Ectodermal cell (in vitro differentiated cells): ENCODE data around the gene CFAP100.

Experiments
- H3K27ac ChIP-seq: 2 replicates; pipeline ENCODE4 v1.7.0; 2013; ENCODE audit warnings: mild to moderate bottlenecking, low read depth, low read length; ENCODE audit not compliant: insufficient read depth, poor library complexity, severe bottlenecking
- H3K27me3 ChIP-seq: 2 replicates; pipeline ENCODE4 v1.7.0; 2013; ENCODE audit warnings: mild to moderate bottlenecking, low read length; ENCODE audit not compliant: insufficient read depth, control insufficient read depth, poor library complexity, severe bottlenecking
- H3K36me3 ChIP-seq: one replicate; pipeline ENCODE4 v1.7.0; 2013; ENCODE audit warnings: low read length; ENCODE audit not compliant: control insufficient read depth, insufficient read depth
- H3K4me1 ChIP-seq: one replicate; pipeline ENCODE4 v1.7.0; 2013; ENCODE audit warnings: low read length; ENCODE audit not compliant: control insufficient read depth, insufficient read depth
- H3K4me3 ChIP-seq: 2 replicates; pipeline ENCODE4 v1.7.0; 2013; ENCODE audit warnings: low read depth, low read length, control low read depth; ENCODE audit not compliant: insufficient read depth
- H3K9me3 ChIP-seq: 2 replicates; pipeline ENCODE4 v1.7.0; 2013; ENCODE audit warnings: mild to moderate bottlenecking, low read length, moderate library complexity; ENCODE audit not compliant: control insufficient read depth
- WGBS, 2 experiments: methylation state at CpG; one replicate each; pipeline ENCODE4 v1.1.7; 2013; ENCODE audit warnings: missing lambda C conversion rate in 2 of 2; 5-methylcytosine and 5-hydroxymethylcytosine counted together

The CFAP100 gene

DNA sequence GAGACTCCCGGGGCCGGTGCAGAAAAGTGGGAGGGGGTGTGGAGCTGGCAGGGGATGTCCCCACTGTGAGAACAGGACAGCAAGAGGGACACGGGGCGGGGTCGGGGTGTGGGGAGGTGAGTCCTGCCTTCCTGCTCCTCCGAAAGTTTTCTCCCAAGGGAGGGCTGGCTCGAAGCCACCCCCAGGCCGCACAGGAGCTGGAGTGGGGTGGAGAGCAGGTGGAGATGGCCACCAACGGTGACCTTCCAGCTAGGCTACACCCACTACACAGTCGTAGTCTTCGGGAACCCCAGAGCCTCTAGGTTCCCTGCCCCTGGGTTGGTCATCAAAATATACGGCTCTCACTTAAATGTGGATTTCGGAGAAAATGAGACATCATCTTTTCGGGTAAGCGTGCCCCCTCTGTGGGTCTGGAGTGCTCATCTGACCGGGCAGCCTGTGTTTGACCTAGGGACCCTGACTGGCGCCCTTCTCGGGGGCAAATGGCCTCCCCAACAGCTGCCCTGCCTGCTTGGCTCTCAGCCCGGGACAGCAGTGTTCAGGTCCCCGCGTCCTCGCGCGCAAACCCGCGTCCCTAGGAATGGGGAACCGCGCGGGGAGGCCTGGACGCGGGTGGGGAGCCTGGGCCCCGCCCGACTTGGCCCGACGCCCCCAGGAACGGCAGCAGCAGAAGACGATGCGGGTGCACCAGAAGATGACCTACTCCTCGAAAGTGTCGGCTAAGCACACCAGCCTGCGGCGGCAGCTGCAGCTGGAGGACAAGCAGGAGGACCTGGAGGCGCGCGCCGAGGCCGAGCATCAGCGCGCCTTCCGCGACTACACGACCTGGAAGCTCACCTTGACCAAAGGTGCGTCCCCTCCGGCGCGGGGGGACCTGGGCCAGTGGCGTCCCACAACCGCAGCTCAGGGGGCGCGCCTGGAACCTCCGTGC, 21.2 kb downstream of the CFAP100 start:
- H3K27ac ChIP-seq = no peak overlapping the region
- no peak overlapping the region for H3K4me3 ChIP-seq
- no peaks in the 10 kb centered on the region for H3K36me3 ChIP-seq
- H3K9me3 ChIP-seq = no peaks in the 10 kb centered on the region
- no peaks in the 10 kb centered on the region for H3K4me1 ChIP-seq
- WGBS, 2 experiments = 94% methylated on average over 61 of the region's 61 CpGs
- H3K27me3 ChIP-seq = no peaks in the 10 kb centered on the region

DNA sequence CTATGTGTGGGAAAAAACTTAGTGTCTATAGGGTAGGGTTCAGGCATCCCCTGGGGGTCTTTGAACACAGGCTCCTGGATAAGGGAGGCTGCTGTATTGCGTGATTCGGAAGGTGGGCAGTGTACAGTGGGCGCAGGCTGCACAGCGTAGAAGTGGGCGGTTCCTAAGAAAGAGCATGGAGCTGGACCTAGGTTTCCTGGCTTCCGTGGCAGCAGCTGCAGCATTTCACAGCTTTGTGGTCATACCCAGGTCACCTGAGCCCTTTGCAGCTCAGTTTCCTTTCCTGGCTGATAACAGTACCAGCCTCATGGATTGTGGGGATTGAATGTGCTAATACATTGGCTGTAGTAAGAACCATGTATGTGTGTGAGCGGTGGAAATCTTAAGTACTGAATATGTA, 22.2 kb downstream of the CFAP100 start:
- no peak overlapping the region for H3K27ac ChIP-seq
- H3K27me3 ChIP-seq = no peaks in the 10 kb centered on the region
- 95 to 97% methylated on average over 6 to 7 of the region's 7 CpGs for WGBS, 2 experiments
- no peak overlapping the region for H3K4me3 ChIP-seq
- H3K4me1 ChIP-seq = no peaks in the 10 kb centered on the region
- H3K36me3 ChIP-seq = no peaks in the 10 kb centered on the region
- no peaks in the 10 kb centered on the region for H3K9me3 ChIP-seq

DNA sequence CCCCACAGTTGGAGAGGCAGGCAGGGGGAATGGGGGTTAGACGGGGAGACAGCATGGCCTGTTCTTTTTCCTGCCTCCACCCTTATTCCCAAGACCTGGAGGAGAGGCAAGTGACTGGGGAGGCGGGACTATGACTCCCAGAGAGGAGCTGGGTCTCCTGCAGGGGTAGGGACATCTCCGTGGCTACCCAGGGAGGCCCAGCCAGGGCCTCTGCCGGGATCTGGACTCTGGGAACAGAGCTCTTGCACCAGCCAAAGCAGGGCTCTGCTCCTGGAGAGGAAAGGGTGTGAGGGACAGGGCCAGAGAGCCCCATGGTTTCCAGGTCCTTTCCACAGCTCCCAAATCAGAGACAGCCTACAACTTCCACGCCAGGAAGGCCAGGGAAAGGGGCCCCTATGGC, 22.8 kb downstream of the CFAP100 start:
- no peak overlapping the region for H3K27ac ChIP-seq
- no peaks in the 10 kb centered on the region for H3K27me3 ChIP-seq
- no peak overlapping the region for H3K4me3 ChIP-seq
- H3K4me1 ChIP-seq = no peaks in the 10 kb centered on the region
- H3K9me3 ChIP-seq = no peaks in the 10 kb centered on the region
- WGBS, 2 experiments = 85 to 87% methylated on average over 5 of the region's 5 CpGs
- no peaks in the 10 kb centered on the region for H3K36me3 ChIP-seq

DNA sequence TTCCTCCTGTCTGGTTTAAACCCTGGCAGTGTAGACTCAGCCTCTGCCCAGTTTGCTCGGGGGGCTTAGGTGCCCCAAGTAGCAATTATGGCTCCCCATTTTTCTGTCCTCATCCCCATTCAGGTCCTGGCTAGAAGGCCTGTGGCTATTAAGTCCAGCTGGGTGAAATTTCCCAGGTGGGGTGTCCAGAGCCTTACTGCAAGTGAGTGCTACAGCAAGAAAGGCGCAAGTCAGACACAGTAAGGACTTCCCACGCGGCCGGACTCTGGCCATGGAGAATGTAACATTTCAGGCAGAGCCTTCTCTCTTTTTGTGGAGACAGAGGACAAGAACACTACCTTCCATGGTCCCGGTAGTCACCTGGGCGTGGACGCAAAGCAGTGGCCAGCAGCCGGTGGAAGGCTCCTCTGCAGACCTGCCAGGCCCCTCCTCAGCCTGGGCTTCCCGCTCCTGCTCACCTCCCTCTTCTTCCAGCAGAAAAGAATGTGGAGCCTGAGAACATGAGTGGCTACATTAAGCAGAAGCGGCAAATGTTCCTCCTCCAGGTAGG, 23.3 kb downstream of the CFAP100 start:
- Histone ChIP-seq H3K4me1 (no peaks in the 10 kb centered on the region), H3K4me3 (no peak overlapping the region), H3K27me3 (no peaks in the 10 kb centered on the region), H3K9me3 (no peaks in the 10 kb centered on the region), H3K36me3 (no peaks in the 10 kb centered on the region), H3K27ac (no peak overlapping the region)
- WGBS, 2 experiments = 87 to 88% methylated on average over 11 of the region's 11 CpGs

DNA sequence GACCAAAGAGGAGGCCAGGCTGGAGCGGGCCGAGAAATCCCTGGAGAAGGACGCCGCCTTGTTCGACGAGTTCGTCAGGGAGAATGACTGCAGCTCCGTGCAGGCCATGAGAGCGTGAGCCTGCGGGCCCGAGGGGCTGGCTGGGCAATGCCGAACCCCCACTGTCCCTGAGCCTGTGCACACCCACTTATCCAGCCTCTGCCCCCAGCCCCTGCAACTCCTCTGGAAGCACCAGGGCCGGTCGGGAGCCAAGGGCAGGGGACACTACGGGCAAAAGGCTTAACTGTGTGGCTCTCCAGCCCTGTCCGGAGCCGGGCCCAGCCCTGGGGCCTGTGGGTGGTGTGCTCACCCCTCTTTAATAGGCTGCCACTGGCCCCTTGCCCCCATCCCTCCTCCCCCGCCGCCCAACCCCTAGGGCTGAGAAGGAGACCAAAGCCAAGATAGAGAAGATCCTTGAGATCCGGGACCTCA, 24.0 kb downstream of the CFAP100 start:
- WGBS, 2 experiments = 90% methylated on average over 20 of the region's 20 CpGs
- no peaks in the 10 kb centered on the region for H3K4me1 ChIP-seq
- no peak overlapping the region for H3K27ac ChIP-seq
- H3K36me3 ChIP-seq = no peaks in the 10 kb centered on the region
- no peaks in the 10 kb centered on the region for H3K9me3 ChIP-seq
- H3K4me3 ChIP-seq = no peak overlapping the region
- no peaks in the 10 kb centered on the region for H3K27me3 ChIP-seq

DNA sequence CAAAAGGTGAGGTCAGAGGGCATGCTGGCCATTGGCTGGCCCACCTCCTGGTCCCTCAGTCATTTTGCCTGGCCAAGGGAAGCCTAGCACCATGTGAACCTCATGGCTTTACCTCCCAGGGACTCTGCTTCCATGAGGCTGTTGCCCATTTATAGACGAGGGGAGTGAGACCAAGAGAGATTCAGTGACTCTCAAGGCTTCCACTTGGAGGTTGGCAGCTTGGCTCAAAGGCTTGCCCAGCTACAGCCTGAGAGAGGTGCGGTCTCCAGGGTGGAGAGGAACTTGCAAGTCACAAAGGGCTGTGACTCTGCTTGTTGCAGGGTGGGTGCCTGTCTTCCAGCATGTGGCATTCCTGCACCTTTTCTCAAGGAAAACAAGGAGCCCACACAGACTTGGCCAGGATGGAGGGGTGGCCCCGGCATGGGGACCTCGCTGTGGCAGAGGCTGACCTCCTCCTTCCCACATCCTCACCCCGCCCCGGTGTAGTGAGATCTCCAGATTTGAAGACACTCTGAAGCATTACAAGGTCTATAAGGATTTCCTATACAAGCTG, 24.5 kb downstream of the CFAP100 start:
- Histone ChIP-seq H3K27ac (no peak overlapping the region), H3K9me3 (no peaks in the 10 kb centered on the region), H3K36me3 (no peaks in the 10 kb centered on the region), H3K27me3 (no peaks in the 10 kb centered on the region), H3K4me3 (no peak overlapping the region), H3K4me1 (no peaks in the 10 kb centered on the region)
- 93 to 94% methylated on average over 6 of the region's 6 CpGs for WGBS, 2 experiments

DNA sequence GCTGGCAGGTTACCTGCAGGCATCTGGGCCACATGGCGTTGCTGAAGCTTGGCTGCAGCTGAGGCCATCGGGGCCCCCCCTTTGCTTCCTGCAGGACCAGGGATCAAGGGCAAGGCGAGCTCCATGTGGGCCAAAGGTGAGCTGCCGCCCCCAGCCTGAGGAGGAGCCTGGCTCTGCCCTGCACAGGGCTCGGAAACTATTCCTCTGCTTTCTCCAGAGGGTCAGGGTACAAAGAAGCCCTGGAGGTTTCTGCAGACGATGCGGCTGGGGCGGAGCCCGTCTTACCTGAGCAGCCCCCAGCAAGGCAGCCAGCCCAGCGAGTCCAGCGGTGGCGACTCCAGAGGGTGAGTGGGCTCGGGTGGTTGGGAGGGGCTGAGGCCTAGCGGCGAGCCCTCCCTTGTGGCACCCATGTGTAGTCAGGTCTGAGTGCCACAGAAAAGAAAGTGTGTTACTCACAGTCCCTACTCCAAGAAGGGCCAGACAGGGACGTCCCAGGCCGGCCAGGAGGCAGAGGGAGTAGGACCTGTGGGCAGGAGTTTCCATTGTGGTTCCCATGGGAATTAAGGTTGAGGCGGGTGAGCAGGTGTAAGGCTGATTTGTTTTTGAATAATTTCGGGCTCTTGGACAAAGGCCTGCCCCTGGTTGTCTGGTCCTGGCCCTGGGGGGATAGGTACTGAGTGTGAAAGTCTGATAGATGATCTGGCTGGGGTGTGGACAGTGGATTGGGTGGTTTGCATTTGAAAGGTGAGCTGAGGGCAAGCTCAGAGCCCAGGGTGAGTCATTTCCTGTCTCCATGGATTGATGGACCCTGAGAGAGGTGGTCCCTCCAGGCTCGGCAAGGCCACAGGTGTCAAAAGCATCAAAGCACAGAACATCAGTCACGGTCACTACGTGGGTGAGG, 25.4 kb downstream of the CFAP100 start:
- Histone ChIP-seq H3K36me3 (no peaks in the 10 kb centered on the region), H3K4me1 (no peaks in the 10 kb centered on the region), H3K27ac (no peak overlapping the region), H3K27me3 (no peaks in the 10 kb centered on the region), H3K4me3 (no peak overlapping the region), H3K9me3 (no peaks in the 10 kb centered on the region)
- whole genome bisulfite sequencing, 2 experiments = 79 to 82% methylated on average over 22 of the region's 22 CpGs

DNA sequence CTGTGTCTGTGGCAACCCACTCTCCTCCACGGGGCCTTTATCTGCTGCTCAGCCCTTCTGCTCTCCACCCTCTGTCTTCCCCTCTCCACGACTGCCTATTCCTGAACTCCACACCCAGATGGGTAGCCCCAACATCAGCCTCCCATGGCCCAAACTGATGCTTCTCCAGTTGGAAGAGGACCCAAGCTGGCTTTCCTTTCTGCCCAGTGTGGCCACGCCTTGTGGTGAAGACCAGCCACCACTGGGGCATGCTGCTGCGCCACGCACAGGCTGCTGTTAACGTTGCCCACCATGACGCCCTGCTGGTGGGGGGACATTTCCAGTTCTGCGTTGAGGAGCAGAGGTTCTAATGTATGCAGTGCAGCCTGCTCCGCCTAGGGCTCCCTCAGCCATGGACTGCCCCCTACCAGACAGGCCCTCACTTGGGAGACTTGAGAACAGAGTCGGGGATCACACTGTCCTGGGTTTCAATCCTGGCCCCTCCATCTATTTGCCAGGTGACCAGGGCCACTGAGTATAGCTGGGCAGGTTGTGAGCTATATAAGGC, 26.9 kb downstream of the CFAP100 start:
- Histone ChIP-seq H3K27me3 (no peaks in the 10 kb centered on the region), H3K36me3 (no peaks in the 10 kb centered on the region), H3K27ac (no peak overlapping the region), H3K4me3 (no peak overlapping the region), H3K9me3 (no peaks in the 10 kb centered on the region), H3K4me1 (no peaks in the 10 kb centered on the region)
- 89 to 93% methylated on average over 10 of the region's 10 CpGs for WGBS, 2 experiments

DNA sequence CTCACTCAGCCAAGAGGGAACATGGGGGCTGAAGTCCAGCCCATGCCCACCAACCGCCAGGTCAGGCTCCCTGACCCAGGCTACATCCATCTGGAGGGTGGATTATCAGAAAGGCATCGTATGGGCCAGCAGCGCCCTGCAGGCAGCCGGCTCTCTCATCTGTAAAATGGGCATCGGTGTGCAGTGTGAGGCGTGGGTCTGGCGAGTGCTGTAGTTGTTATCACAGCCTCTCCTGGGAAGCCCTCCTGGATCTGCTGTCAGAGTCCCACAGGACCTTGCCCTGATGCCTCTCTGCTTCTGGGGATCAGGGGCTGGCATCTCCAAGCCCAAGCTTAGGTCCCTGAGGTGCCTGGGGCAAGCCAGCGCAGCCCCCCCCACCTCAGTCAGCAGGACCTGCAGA, 27.4 kb downstream of the CFAP100 start:
- H3K9me3 ChIP-seq = no peaks in the 10 kb centered on the region
- H3K4me1 ChIP-seq = no peaks in the 10 kb centered on the region
- H3K4me3 ChIP-seq = no peak overlapping the region
- no peak overlapping the region for H3K27ac ChIP-seq
- H3K36me3 ChIP-seq = no peaks in the 10 kb centered on the region
- H3K27me3 ChIP-seq = no peaks in the 10 kb centered on the region
- WGBS, 2 experiments = 89% methylated on average over 8 of the region's 8 CpGs
